ENCODE results near the gene TGDS. TPM values are rescaled to one million over a fixed set of nuclear protein-coding genes. Genes with fewer than 3 reads are reported as not detected.

TGDS gene
- total RNA-seq, 2 experiments from 2014 or later = 23.2 to 23.7 TPM

DNA sequence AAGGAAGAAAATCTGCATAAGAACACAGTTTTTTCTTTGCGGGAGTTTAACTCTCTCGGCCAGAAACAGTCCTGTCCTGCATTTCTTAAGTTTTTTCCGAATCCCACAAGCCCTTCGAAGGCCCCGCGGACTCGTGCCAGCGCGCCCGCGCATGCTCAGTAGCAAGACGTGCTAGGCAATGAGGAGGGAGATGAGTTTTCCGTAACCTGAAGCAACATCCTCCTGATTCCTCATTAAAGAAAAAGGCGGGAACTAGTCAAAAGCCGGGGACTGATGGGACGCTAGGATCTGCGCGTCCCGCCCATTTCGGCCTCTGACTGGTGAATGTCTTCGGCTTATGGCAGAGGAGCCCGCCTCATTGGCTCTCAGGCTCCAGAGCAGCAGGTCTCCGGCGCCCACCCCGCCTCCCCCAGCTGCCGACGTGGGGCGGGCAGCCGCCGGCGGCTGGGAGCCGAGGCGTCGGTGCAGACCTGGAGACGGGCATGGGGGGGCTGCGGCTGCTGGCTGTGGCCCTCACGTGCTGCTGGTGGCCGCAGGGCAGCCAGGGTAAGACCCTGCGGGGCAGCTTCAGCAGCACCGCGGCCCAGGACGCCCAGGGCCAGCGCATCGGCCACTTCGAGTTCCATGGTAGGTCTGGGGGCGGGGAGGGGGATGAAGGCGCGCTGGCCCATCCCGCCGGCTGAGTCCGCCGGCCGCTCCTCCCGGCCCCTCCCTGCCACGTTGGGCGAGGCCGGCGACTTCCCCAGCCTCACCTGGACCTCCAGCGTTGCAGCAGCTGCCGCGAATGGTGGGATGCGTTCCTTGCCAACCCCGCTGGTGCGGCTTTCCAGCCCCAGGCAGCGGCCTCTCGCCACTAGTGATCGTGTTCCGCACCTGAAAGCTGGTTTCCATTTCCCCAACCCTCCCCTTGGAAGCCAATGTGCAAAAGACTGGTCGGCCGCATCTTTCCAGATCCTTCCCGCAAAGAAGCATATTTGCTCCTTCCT is 5.8 kb upstream of the TGDS start, which contains the start of gene GPR180:
TSS of gene GPR180 (plus strand) at position 412 of the 986 bp plus-strand sequence. CDS start at position 483, 71 bp downstream.
- ChIA-PET POLR2A (interaction anchor here (1.0 kb wide), 2 partner anchors 21 to 52 kb away, joined by 3 to 4 read pairs; no protein-coding TSS in a partner anchor), CTCF (interaction anchor here (0.6 to 2.5 kb wide), 3 partner anchors 16 to 152 kb away, joined by 4 to 5 read pairs (median 4); no protein-coding TSS in a partner anchor)

DNA sequence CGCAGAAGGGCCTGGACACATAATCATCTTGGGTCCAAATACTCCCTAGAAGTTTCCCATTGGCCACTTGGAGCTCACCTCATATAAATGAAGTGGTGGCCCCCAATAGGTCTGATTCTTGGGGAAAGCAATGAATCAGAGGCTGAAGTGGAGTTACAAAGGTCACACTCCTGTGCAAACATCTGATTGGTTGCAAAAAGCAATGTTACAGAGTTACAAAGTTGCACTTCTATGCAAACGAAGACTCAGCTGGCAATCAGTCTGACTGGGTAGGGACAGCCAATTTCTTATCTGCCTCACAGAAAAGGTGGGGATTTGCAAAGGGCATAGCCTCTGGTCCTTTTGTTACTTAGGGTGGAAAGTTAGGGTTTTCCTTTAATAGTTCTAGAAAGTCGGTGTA is 3.9 kb upstream of the TGDS start:
- ChIA-PET POLR2A (interaction anchor here (1.0 kb wide), 1 partner anchor 51 kb away, joined by 4 read pairs; no protein-coding TSS in a partner anchor), CTCF (interaction anchor here (0.7 kb wide), 1 partner anchor 1610 kb away, joined by 3 read pairs; no protein-coding TSS in a partner anchor)

DNA sequence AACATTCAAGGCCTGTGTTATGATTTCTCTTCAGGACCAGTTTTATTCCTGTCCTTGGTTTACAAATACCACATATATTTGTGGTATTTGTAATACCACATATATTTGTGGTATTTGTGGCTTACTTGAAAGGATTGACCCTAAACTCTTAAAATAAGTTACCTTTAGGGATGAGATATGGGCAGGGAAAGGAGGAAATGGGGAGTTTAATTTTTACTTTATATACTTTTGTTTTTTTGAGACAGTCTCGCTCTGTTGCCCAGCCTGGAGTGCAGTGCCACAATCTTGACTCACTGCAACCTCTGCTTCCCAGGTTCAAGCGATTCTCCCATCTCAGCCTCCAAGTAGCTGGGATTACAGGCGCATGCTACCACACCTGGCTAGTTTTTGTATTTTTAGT is 2.3 kb upstream of the TGDS start:
- CTCF ChIA-PET = no interaction called here
- POLR2A ChIA-PET = no interaction called here

DNA sequence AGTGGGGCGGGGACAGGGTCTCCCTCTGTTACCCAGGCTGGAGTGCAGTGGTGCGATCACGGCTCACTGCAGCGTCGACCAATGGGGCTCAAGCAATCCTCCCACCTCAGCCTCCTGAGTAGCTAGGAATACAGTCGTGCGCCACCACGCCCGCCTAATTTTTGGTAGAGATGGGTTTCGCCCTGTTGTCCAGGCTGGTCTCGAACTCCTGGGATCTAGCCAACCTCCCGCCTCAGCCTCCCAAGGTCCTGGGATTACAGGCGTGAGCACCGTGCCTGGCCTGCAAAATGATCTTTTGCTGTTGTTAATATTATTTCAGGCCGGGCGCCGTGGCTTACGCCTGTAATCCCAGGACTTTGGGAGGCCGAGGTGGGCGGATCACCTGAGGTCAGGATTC is 621 bp upstream of the TGDS start:
- POLR2A ChIA-PET = interaction anchor here (1.1 to 1.8 kb wide), 2 partner anchors 9 to 47 kb away, joined by 3 to 21 read pairs; no protein-coding TSS in a partner anchor
- CTCF ChIA-PET = interaction anchor here (1.1 kb wide), 1 partner anchor 24 kb away, joined by 4 read pairs; no protein-coding TSS in a partner anchor

DNA sequence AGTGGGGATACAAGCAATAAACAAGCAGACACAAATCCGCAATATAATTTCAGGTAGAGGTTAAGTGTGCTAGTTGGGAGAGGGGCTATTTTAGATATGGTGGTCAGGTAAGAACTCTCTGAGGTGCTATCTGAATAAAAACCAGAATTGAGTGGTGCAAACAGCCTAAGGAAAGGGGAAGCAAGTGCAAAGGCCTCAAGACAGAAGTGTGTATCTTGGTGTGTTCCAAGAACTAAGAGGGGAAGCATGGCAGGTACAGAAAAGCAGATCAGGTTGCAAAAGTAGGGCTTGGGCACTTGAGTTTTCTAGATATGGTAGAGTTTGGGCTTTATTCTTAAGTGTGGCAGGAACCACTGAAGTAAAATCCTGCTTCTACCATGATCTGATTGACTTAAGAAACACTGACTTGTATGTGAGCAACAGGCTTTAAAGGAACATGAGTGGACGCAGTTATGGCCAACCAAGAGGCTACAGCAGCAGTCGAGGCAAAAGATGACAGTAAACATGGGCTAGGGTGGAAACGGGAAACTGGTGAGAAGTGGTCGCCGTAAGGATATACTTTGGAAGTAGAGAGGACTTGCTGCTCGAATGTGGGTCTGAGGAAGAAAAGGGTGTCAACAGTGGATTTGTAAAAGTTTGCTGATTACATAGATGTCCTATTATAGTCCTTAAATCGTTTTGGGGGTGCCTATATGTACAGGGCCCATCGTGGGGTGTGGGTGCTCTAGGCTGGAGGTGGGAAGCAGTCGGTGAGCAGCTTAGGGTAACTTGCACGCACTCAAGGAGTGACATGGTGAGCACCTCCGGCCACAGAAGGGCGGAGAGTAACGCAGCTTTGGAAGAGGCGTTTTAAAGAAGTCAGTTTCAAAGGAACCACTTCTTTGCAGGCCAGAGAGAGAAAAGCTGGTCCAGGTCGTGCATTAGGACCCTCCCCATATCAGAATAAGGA is 677 bp downstream of the TGDS start:
- ChIA-PET POLR2A (interaction anchor here (1.1 to 1.8 kb wide), 2 partner anchors 10 to 46 kb away, joined by 3 to 21 read pairs; no protein-coding TSS in a partner anchor), CTCF (interaction anchor here (1.1 kb wide), 1 partner anchor 25 kb away, joined by 4 read pairs; no protein-coding TSS in a partner anchor)

DNA sequence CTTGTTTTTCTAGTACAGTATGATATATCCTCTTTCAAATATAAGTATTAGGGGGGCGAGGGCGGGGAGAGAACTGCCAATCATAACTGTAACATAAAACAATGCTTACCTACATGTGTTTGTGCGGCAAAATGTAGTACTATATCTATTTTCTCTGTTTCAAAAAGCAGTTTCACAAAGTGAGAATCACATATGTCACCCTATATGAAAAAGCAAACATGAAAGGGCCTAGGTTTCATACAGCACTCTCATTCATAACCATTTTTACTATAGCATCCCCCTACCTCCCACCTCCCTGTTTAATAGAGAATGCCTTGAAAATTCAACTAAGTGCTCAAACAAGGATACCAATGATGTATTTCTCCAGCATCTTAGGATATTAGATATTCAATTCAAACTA is 5.2 kb downstream of the TGDS start:
- ChIA-PET CTCF (interaction anchor here (1.1 kb wide), 1 partner anchor 41 kb away, joined by 3 read pairs; no protein-coding TSS in a partner anchor), POLR2A (no interaction called here)

DNA sequence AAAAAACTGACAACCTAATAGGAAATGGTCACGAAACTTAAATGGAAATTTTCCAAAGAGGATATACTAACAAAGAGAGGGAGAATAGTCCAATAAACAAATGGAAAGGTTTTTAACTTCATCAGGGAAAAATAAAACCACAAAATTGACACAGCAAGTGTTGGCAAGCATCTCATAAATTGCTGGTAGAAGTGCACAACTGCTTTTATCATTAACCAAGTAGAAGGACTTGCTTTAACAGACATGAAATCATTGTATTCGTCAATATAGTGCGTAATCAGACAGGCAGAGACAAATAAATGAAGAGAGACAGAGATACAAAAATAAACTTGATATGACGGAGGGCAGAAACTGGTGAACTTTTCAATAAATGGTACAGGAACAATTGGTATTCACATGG is 7.4 kb downstream of the TGDS start:
- POLR2A ChIA-PET = interaction anchor here (0.6 kb wide), 1 partner anchor 832 kb away, joined by 5 read pairs; no protein-coding TSS in a partner anchor
- CTCF ChIA-PET = no interaction called here

DNA sequence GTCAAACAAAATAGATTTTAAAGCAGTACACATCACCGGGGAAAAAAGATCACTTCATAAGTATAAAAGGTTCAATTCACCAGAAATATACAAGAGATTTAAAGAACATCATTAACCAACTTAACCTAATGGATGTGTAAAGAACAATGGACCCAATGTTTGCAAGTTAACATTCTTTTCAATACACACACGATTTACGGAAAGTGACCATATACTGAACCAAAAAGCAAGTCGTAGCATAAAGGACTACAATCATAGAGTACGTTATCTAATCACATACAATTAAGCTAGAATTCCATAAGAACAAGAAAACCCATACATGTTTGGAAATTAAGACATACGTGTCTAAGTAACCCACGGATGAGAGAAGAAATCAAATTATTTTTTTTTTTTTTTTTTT is 9.6 kb downstream of the TGDS start:
- ChIA-PET CTCF (interaction anchor here (0.7 kb wide), 1 partner anchor 37 kb away, joined by 4 read pairs; no protein-coding TSS in a partner anchor), POLR2A (no interaction called here)

DNA sequence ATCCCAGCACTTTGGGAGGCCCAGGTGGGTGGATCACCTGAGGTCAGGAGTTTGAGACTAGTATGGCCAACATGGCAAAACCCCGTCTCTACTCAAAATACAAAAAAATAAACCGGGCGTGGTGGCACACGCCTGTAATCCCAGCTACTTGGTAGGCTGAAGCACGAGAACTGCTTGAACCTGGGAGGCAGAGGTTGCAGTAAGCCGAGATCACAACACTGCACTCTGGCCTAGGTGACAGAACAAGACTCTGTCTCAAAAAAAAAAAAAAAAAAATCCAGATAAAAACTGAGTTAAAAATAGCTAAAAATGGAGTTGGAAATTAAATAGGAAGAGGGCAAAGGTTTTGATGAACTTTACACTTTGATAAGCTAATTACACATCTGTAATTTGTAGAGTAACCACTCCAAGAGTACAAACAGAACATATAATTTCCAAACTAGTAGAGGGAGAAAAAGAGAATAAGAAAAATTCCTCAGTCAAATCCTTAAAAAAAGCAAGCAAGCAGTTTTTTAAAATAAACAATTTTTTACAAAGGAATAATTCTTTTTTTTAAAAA is 10.3 kb downstream of the TGDS start:
- ChIA-PET POLR2A (no interaction called here), CTCF (interaction anchor here (0.7 kb wide), 1 partner anchor 1225 kb away, joined by 3 read pairs; no protein-coding TSS in a partner anchor)

DNA sequence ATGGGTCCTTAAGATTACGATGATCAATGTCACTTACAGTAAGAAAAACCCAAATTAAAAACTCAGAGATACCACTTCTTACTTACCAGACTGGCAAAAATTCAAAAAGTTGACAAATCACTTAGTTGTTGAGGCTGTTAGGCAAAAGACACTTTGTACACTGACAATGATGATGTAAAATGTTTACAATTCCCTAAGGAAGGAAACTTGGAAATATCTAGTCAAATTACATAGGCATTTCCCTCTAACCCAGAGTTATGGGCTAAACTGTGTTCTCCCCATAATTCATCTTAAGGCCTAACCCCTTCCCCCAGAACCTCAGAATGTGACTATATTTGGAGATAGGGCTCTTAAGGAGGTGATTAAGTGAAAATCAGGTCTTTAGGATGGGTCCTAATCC is 12.0 kb downstream of the TGDS start:
- CTCF ChIA-PET = no interaction called here
- POLR2A ChIA-PET = no interaction called here

DNA sequence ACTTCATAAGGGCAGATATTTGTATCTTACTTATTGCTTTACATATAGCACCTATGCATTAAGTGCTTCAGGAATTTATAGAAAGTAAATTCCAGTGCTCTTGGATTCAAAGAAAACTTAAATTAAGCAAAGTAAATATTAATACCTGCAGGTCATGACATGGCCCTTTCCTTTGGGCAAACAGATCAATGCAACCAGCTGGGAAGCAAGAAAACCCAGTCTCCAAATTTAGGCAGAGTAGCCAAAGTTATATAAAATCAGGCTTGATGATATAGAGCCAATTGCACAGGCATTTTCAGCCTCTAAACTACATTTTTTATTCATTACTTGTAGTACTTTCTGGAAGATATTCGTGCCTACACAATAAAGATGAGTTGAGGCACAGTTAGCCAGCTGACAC is 16.9 kb downstream of the TGDS start:
- ChIA-PET CTCF (no interaction called here), POLR2A (interaction anchor here (0.8 kb wide), 1 partner anchor 30 kb away, joined by 3 read pairs; no protein-coding TSS in a partner anchor)

DNA sequence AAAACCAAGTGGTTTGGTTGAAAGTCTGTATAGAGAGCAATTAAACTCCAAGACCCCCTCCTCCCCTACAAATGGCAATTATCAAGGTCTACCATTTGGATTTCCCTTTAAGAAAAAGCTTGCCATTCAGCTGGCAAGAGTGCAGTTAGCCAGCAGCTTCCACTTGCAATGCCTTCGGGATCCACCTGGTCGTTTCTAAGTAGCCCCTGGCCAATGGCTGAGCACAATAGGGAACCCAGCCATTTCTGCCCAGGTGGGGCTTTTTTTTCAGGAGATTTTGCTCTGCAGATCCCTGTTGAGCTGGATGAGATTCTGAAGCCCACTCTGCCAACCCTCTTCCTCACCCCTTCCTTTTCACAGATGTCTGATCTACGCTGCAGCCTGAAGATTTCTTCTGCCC is 26.3 kb downstream of the TGDS start:
- POLR2A ChIA-PET = no interaction called here
- CTCF ChIA-PET = no interaction called here

DNA sequence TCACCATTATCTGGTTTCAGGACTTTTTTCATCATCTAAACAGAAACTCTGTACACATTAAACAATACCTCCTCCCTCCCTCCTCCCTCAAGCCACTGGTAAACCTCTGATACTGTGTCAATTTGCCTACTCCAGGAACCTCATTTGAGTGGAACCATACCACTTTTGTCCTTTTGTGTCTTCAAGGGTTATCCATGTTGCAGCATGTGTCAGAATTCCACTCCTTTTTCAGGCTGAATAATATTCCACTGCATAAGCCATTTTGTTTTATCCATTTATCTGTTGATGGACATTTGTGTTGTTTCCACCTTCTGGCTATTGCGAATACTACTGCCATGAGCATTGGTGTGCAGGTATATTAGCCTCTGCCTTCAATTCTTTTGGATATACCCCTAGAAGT is 27.5 kb downstream of the TGDS start:
- POLR2A ChIA-PET = no interaction called here
- CTCF ChIA-PET = no interaction called here

DNA sequence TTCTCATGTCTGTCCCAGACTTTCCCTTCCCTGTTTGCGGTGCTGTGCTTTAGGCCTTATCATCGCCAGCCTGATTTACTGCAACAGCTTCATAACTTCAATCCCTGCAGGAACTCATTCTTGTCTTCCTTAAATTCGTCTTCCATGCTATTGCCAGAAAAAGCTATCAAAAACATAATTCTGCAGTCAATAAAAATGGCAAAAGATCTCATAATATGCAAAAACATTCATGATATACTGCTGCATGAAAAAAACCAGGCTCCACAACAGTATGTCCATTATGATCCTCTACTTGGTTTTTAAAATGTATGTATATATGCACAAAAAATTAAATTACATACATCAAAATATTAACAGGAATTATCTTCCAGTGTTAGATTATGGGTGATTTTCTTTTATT is 28.4 kb downstream of the TGDS start:
- CTCF ChIA-PET = no interaction called here

DNA sequence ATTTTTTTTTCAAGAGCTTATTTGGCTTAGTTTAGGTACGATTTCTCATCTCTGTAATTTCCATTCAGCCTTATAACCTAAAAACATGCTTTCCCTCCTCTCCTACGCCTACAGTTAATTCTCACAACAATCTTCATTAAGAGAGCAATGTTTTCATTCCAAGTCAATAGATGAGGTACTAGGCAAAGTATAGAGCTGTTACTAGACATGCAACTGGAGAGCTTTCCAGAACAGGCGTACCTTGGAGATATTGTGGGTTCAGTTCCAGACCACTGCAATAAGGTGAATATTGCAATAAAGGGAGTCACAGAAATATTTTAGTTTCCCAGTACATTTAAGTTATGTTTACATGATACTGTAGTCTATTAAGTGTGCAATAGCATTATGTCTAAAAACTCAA is 34.8 kb downstream of the TGDS start:
- CTCF ChIA-PET = no interaction called here
- POLR2A ChIA-PET = no interaction called here

More for the DNA sequence above, 28.4 kb downstream of the TGDS start:
- POLR2A ChIA-PET = interaction anchor here (0.6 kb wide), 2 partner anchors 89 to 139 kb away, joined by 4 to 17 read pairs; no protein-coding TSS in a partner anchor

DNA sequence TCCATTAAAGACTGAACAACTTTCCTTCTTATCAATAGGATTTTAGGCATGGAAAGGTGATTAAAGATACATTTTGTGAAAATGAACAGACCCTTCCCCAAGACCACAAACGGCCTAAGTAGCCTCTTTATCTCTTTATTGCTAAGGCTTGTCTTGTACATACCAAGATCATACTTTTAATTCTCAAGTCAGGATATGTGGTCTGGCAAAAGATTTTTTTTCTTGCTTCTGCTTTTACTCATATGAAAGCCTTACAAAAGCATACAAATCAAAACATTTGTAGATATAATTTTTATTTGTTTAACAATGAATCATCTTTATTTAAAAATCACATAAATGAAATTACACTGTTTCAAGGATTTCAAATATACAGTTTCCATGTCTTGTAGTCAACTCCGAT is 35.8 kb downstream of the TGDS start:
- ChIA-PET CTCF (no interaction called here), POLR2A (no interaction called here)

DNA sequence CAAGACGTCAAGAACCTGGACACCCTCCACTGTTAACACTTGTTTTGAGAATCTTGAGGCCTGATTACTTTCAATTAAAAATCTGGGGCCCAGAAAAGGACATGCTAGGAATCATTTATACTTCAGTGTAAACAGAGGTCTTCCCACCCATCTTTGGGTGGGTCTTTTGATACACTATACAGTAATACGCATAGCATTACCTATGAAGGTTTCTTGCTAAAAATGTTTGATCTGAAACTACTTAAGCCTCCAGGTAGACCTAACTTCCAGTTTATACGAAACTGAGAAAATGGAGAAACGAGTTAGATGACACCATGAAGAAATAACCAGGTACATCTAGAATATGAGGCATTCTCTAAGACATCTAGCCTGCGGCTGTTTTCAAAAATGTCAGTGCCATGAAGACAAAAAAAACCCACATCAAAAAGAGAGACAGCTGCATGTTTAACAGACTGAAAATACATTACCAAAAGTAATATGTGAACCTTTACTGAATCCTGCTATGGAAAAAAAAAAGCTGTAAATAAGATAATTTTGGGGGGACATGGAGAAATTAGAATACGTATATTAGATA is 36.6 kb downstream of the TGDS start:
- POLR2A ChIA-PET = no interaction called here
- CTCF ChIA-PET = no interaction called here

DNA sequence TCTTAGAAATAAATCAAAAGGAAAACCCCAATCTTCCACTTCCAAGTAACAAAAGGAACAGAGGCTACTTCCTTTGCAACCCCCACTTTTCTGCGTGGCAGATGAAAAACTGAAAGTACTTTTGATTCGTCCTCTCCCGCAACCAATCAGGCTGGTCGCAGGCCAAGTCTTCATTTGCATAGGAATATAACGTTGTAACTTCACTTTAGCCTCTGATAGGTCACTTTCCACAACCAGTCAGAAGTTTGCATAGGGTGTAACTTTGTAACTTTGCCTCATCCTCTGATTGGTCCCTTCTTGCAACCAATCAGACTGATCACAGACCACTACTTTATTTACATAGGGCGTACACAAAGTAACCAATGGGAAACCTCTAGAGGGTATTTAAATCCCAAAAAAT is 37.2 kb downstream of the TGDS start:
- POLR2A ChIA-PET = no interaction called here
- CTCF ChIA-PET = no interaction called here

Data from activated CD8-positive, alpha-beta memory T cell treated with anti-CD3 and anti-CD28 coated beads for 36 hours (primary cell).